ENCODE measurements around the gene TOMM22.

Gene TOMM22

DNA sequence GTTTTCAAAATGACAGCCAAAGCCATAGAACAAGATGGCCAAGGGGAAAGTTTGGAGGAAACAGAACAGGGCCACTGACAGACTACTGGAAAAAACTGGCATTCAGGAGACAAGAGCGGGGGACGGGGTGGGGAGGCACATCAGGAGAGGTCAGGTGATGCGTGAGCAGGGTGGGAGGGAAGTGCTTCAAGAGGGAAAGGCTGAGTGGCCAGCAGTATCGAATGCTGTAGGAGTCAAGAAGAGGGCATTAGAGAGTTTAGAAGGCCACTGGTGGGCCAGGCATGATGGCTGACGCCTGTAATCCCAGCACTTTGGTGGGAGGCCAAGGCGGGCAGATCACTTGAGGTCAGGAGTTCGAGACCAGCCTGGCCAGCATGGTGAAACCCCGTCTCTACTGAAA, 32.2 kb downstream of the TOMM22 start:
- Histone ChIP-seq H3K27me3 (ENCODE audit: insufficient read depth, low read length, poor library complexity, severe bottlenecking) (no peaks in the 10 kb centered on the region), H3K9me3 (ENCODE audit: insufficient read depth, low read depth, low read length) (no peaks in the 10 kb centered on the region), H2AFZ (ENCODE audit: low read length) (no peak overlapping the region), H3F3A (ENCODE audit: low read depth) (no peaks in the 10 kb centered on the region), H3K36me3 (ENCODE audit: insufficient read depth, low read length) (peaks cover 40% of the 10 kb centered on the region; the same call in 1 of the 2 replicates), H3K9ac (ENCODE audit: low read depth, low read length, poor library complexity, severe bottlenecking) (peak overlapping the region; percentile 15), H3K79me2 (ENCODE audit: insufficient read depth, low read length) (peaks cover 75% of the 10 kb centered on the region), H3K4me1 (ENCODE audit: insufficient read depth, low read length, poor library complexity, severe bottlenecking) (peaks cover 50% of the 10 kb centered on the region), H4K20me1 (ENCODE audit: insufficient read depth, low read length, poor library complexity, severe bottlenecking) (peaks cover 61% of the 10 kb centered on the region), H3K4me3 (ENCODE audit: low read length, poor library complexity, severe bottlenecking) (peak overlapping the region; percentile 13), H3K9me2 (replicated peaks; ENCODE audit: low read depth, low read length) (no peaks in the 10 kb centered on the region), H3K4me2 (ENCODE audit: low read depth, low read length, poor library complexity, severe bottlenecking) (peak overlapping the region; percentile 39)
- TF ChIP-seq, protein P1, sequence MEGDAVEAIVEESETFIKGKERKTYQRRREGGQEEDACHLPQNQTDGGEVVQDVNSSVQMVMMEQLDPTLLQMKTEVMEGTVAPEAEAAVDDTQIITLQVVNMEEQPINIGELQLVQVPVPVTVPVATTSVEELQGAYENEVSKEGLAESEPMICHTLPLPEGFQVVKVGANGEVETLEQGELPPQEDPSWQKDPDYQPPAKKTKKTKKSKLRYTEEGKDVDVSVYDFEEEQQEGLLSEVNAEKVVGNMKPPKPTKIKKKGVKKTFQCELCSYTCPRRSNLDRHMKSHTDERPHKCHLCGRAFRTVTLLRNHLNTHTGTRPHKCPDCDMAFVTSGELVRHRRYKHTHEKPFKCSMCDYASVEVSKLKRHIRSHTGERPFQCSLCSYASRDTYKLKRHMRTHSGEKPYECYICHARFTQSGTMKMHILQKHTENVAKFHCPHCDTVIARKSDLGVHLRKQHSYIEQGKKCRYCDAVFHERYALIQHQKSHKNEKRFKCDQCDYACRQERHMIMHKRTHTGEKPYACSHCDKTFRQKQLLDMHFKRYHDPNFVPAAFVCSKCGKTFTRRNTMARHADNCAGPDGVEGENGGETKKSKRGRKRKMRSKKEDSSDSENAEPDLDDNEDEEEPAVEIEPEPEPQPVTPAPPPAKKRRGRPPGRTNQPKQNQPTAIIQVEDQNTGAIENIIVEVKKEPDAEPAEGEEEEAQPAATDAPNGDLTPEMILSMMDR (conservative IDR thresholded peaks at IDR 0.05; ENCODE audit: low read length), result no peak
- TF ChIP-seq EZH2phosphoT487 (IDR thresholded peaks at IDR 0.05; ENCODE audit: borderline replicate concordance), result no peak

DNA sequence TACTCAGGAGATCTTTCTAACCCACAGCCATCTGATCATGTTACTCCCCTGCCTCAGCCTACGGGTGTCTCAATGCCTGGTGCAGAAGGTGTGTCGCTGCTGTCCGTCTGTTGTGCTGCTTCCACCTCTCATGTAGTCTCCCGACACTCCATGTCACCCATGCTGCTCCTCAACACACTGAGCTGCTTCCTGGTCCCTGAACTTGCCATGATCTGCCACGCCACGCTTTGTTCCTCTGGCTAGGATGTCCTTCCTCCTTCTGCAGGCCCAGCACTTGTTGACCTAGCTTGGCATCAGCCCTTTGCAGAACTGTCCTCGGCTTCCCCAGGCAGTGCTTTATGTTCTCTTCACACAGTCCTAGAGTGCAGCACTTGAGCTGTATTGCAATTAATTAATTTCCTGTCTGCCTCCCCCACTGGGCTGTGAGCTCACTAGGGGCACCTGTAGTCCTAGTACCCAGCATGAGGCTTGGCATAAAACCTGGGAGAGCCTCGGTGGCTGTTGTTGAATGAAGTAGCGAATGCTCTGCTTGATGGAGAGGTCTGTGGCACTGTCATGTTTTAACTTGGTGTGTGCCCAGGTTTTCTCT, 33.5 kb downstream of the TOMM22 start:
- H3K4me3 ChIP-seq (ENCODE audit: low read length, poor library complexity, severe bottlenecking), result no peak overlapping the region
- H3K9me3 ChIP-seq (ENCODE audit: insufficient read depth, low read depth, low read length), result no peaks in the 10 kb centered on the region
- H3K4me1 ChIP-seq (ENCODE audit: insufficient read depth, low read length, poor library complexity, severe bottlenecking), result peaks cover 38% of the 10 kb centered on the region
- H3K4me2 ChIP-seq (ENCODE audit: low read depth, low read length, poor library complexity, severe bottlenecking), result peak overlapping the region; percentile 25
- H3K9me2 ChIP-seq (replicated peaks; ENCODE audit: low read depth, low read length), result no peaks in the 10 kb centered on the region
- peaks cover 62% of the 10 kb centered on the region for H3K79me2 ChIP-seq (ENCODE audit: insufficient read depth, low read length)
- H3K27me3 ChIP-seq (ENCODE audit: insufficient read depth, low read length, poor library complexity, severe bottlenecking), result no peaks in the 10 kb centered on the region
- TF ChIP-seq, protein P1 (conservative IDR thresholded peaks at IDR 0.05; ENCODE audit: low read length), result no peak
- no peak for TF ChIP-seq EZH2phosphoT487 (IDR thresholded peaks at IDR 0.05; ENCODE audit: borderline replicate concordance)
- H3K9ac ChIP-seq (ENCODE audit: low read depth, low read length, poor library complexity, severe bottlenecking), result no peak overlapping the region
- peaks cover 48% of the 10 kb centered on the region; the same call in 1 of the 2 replicates for H3K36me3 ChIP-seq (ENCODE audit: insufficient read depth, low read length)
- H3F3A ChIP-seq (ENCODE audit: low read depth), result no peaks in the 10 kb centered on the region
- no peak overlapping the region for H2AFZ ChIP-seq (ENCODE audit: low read length)
- H4K20me1 ChIP-seq (ENCODE audit: insufficient read depth, low read length, poor library complexity, severe bottlenecking), result peaks cover 48% of the 10 kb centered on the region

DNA sequence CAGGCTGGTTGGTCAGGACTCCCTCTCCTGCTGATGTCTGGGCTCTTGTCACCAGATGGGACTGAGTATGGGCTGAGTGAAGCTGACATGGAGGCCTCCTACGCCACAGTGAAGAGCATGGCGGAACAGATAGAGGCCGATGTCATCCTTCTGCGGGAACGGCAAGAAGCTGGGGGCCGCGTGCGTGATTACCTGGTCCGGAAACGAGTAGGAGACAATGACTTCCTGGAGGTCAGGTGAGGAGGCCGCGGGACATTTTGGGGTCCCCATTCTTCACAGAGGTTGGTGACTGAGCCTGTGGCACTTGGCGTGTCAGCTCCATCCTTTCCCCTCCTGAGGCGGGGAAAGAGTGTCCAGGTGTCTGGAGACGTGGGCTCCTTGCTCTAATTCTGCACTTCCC, 34.1 kb downstream of the TOMM22 start:
- H3K36me3 ChIP-seq (ENCODE audit: insufficient read depth, low read length), result peaks cover 48% of the 10 kb centered on the region; the same call in 1 of the 2 replicates
- H3K9ac ChIP-seq (ENCODE audit: low read depth, low read length, poor library complexity, severe bottlenecking), result no peak overlapping the region
- peaks cover 42% of the 10 kb centered on the region for H4K20me1 ChIP-seq (ENCODE audit: insufficient read depth, low read length, poor library complexity, severe bottlenecking)

More for the DNA sequence above, 34.1 kb downstream of the TOMM22 start:
- Histone ChIP-seq H3K4me3 (ENCODE audit: low read length, poor library complexity, severe bottlenecking) (no peak overlapping the region), H3K27me3 (ENCODE audit: insufficient read depth, low read length, poor library complexity, severe bottlenecking) (no peaks in the 10 kb centered on the region), H3F3A (ENCODE audit: low read depth) (no peaks in the 10 kb centered on the region), H3K9me2 (replicated peaks; ENCODE audit: low read depth, low read length) (no peaks in the 10 kb centered on the region), H3K79me2 (ENCODE audit: insufficient read depth, low read length) (peaks cover 56% of the 10 kb centered on the region), H3K4me1 (ENCODE audit: insufficient read depth, low read length, poor library complexity, severe bottlenecking) (peaks cover 34% of the 10 kb centered on the region), H2AFZ (ENCODE audit: low read length) (no peak overlapping the region), H3K9me3 (ENCODE audit: insufficient read depth, low read depth, low read length) (no peaks in the 10 kb centered on the region), H3K4me2 (ENCODE audit: low read depth, low read length, poor library complexity, severe bottlenecking) (no peak overlapping the region)
- TF ChIP-seq, protein P1 (conservative IDR thresholded peaks at IDR 0.05; ENCODE audit: low read length), result no peak
- no peak for TF ChIP-seq EZH2phosphoT487 (IDR thresholded peaks at IDR 0.05; ENCODE audit: borderline replicate concordance)

All from Loucy (cell line).